Loucy (cell line): Measurements from ENCODE around the gene PLEK2.

ENCODE experiments used
- H2AFZ ChIP-seq: fragments of 200-600 bp; sonication (generic); 2 replicates; pipeline ENCODE4 v1.6.0; 2016; ENCODE audit warnings: antibody characterized with exemption, mild to moderate bottlenecking, low read length, moderate library complexity
- H3F3A ChIP-seq: fragments of 200-600 bp; 2 replicates; pipeline ENCODE4 v1.6.0; 2016; ENCODE audit warnings: antibody characterized with exemption, low read depth, mild to moderate bottlenecking
- H3K27me3 ChIP-seq: fragments of 200-600 bp; sonication (generic); 2 replicates; pipeline ENCODE4 v1.6.1; 2014; ENCODE audit warnings: low read length, mild to moderate bottlenecking; ENCODE audit not compliant: insufficient read depth, poor library complexity, severe bottlenecking
- H3K36me3 ChIP-seq: fragments of 200-600 bp; sonication (generic); 2 replicates; pipeline ENCODE4 v1.6.1; 2016; ENCODE audit warnings: low read length; ENCODE audit not compliant: insufficient read depth
- H3K4me1 ChIP-seq: fragments of 200-600 bp; sonication (generic); 2 replicates; pipeline ENCODE4 v1.5.1; 2014; ENCODE audit warnings: low read length, mild to moderate bottlenecking; ENCODE audit not compliant: insufficient read depth, poor library complexity, severe bottlenecking
- H3K4me2 ChIP-seq: fragments of 200-600 bp; sonication (generic); 2 replicates; pipeline ENCODE4 v1.6.0; 2014; ENCODE audit warnings: antibody characterized with exemption, low read length, low read depth, mild to moderate bottlenecking; ENCODE audit not compliant: poor library complexity, severe bottlenecking
- H3K4me3 ChIP-seq: fragments of 200-600 bp; sonication (generic); 2 replicates; pipeline ENCODE4 v1.5.1; 2014; ENCODE audit warnings: low read length, mild to moderate bottlenecking, mixed read lengths; ENCODE audit not compliant: poor library complexity, severe bottlenecking
- H3K79me2 ChIP-seq: fragments of 200-600 bp; sonication (generic); 2 replicates; pipeline ENCODE4 v1.6.1; 2014; ENCODE audit warnings: low read length; ENCODE audit not compliant: insufficient read depth
- H3K9ac ChIP-seq: fragments of 200-600 bp; sonication (generic); 2 replicates; pipeline ENCODE4 v1.6.0; 2014; ENCODE audit warnings: mild to moderate bottlenecking, low read depth, low read length, moderate library complexity; ENCODE audit not compliant: poor library complexity, severe bottlenecking
- H3K9me2 ChIP-seq: fragments of 200-600 bp; sonication (generic); replicated peaks from 2 replicates; pipeline ENCODE4 v1.6.1; 2016; ENCODE audit warnings: low read depth, low read length, mixed read lengths
- H3K9me3 ChIP-seq: fragments of 200-600 bp; sonication (generic); 2 replicates; pipeline ENCODE4 v1.6.1; 2014; ENCODE audit warnings: mild to moderate bottlenecking, antibody characterized with exemption, low read length, low read depth; ENCODE audit not compliant: insufficient read depth
- H4K20me1 ChIP-seq: fragments of 200-600 bp; sonication (generic); 2 replicates; pipeline ENCODE4 v1.6.0; 2014; ENCODE audit warnings: antibody characterized with exemption, low read length, mild to moderate bottlenecking; ENCODE audit not compliant: insufficient read depth, poor library complexity, severe bottlenecking
- EZH2phosphoT487 ChIP-seq: fragments of 200-600 bp; IDR thresholded peaks from 2 replicates; pipeline ENCODE4 v1.6.1; 2018; ENCODE audit warnings: antibody characterized with exemption, mild to moderate bottlenecking, moderate library complexity, borderline replicate concordance
- TF ChIP-seq, protein P1 (sequence below): fragments of 200-600 bp; sonication (generic); conservative IDR thresholded peaks from 2 replicates; pipeline ENCODE4 v1.5.1; 2014; ENCODE audit warnings: mild to moderate bottlenecking, antibody characterized with exemption, low read length

The PLEK2 gene

GRCh38 chr14:67372833-67373232 lies 39.1 kb downstream of the PLEK2 start:
- Histone ChIP-seq H3K79me2 (peaks cover 38% of the 10 kb centered on the region), H3F3A (no peaks in the 10 kb centered on the region), H3K4me1 (peaks cover 3% of the 10 kb centered on the region), H3K9me3 (no peaks in the 10 kb centered on the region), H3K36me3 (peaks cover 89% of the 10 kb centered on the region), H3K4me2 (no peak overlapping the region), H3K27me3 (no peaks in the 10 kb centered on the region), H4K20me1 (peaks cover 17% of the 10 kb centered on the region), H3K9me2 (no peaks in the 10 kb centered on the region), H3K4me3 (no peak overlapping the region), H3K9ac (no peak overlapping the region), H2AFZ (no peak overlapping the region)
- TF ChIP-seq EZH2phosphoT487: no peak
- TF ChIP-seq, protein P1, sequence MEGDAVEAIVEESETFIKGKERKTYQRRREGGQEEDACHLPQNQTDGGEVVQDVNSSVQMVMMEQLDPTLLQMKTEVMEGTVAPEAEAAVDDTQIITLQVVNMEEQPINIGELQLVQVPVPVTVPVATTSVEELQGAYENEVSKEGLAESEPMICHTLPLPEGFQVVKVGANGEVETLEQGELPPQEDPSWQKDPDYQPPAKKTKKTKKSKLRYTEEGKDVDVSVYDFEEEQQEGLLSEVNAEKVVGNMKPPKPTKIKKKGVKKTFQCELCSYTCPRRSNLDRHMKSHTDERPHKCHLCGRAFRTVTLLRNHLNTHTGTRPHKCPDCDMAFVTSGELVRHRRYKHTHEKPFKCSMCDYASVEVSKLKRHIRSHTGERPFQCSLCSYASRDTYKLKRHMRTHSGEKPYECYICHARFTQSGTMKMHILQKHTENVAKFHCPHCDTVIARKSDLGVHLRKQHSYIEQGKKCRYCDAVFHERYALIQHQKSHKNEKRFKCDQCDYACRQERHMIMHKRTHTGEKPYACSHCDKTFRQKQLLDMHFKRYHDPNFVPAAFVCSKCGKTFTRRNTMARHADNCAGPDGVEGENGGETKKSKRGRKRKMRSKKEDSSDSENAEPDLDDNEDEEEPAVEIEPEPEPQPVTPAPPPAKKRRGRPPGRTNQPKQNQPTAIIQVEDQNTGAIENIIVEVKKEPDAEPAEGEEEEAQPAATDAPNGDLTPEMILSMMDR: no peak

DNA sequence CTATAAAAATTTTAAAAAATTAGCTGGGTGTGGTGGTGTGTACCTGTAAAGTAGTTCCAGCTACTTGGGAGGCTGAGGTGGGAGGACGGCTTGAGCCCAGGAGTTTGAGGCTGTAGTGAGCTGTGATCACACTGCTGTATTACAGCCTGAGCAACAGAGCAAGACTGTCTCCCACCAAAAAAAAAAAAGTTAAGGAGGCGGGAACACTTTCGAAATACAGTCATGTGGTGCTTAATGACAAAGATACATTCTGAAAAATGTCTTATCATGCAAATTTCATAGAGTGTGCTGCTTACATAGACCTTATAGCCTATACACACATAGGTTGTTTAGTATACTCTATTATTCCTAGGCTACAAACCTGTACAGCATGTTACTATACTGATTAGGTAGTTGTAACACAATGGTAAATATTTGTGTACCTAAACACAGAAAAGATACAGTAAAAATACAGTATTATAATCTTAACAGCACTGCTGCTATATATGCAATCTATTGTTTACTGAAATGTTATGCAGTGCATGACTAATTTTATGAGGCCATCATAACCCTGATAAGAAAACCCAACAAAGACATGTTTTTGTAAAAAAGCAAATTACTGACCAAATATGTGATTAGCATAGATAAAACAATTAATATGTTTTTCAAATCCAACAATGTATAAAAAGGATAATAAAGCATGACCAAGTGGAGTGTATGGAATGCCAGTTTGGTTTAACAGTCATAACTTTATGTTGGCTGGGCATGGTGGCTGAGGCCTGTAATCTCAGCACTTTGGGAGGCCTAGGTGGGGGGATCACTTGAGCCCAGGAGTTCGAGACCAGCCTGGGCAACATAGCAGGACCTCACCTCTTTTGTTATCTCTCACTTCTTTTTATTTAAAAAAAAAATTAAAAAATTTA lies 40.5 kb downstream of the PLEK2 start:
- H3K36me3 ChIP-seq: peaks cover 82% of the 10 kb centered on the region
- H4K20me1 ChIP-seq: peaks cover 18% of the 10 kb centered on the region
- H3F3A ChIP-seq: no peaks in the 10 kb centered on the region
- H3K9me2 ChIP-seq: no peaks in the 10 kb centered on the region
- H3K4me2 ChIP-seq: no peak overlapping the region
- H3K9ac ChIP-seq: no peak overlapping the region
- H3K79me2 ChIP-seq: peaks cover 49% of the 10 kb centered on the region
- H3K9me3 ChIP-seq: no peaks in the 10 kb centered on the region
- peaks cover 7% of the 10 kb centered on the region for H3K4me1 ChIP-seq
- TF ChIP-seq, protein P1: no peak
- TF ChIP-seq EZH2phosphoT487: no peak
- no peaks in the 10 kb centered on the region for H3K27me3 ChIP-seq
- no peak overlapping the region for H3K4me3 ChIP-seq
- no peak overlapping the region for H2AFZ ChIP-seq

DNA sequence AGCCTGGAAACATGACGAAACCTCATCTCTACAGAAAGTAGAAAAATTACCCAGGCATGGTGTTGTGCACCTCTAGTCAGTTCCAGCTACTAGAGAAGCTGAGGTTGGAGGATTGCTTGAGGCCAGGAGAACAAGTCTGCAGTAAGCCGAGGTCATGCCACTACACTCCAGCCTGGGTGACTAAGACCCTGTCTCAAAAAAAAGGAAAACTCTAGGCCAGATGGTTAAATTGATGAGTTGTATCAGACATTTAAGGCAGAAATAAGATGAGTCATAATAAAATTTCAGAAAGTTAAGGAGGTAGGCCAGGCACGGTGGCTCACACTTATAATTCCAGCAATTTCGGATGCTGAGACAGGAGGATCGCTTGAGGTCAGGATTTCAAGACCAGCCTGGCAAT lies 41.1 kb downstream of the PLEK2 start:
- no peaks in the 10 kb centered on the region for H3K9me2 ChIP-seq
- H3K9me3 ChIP-seq: no peaks in the 10 kb centered on the region
- peaks cover 13% of the 10 kb centered on the region for H3K4me1 ChIP-seq
- H4K20me1 ChIP-seq: peaks cover 25% of the 10 kb centered on the region
- no peak overlapping the region for H3K9ac ChIP-seq
- H3K79me2 ChIP-seq: peaks cover 55% of the 10 kb centered on the region
- H2AFZ ChIP-seq: no peak overlapping the region
- H3K4me3 ChIP-seq: no peak overlapping the region
- no peaks in the 10 kb centered on the region for H3F3A ChIP-seq
- TF ChIP-seq, protein P1: no peak
- TF ChIP-seq EZH2phosphoT487: no peak
- peaks cover 82% of the 10 kb centered on the region for H3K36me3 ChIP-seq
- no peak overlapping the region for H3K4me2 ChIP-seq
- no peaks in the 10 kb centered on the region for H3K27me3 ChIP-seq
